Stimulated activated naive B cell treated with anti-CD40 and anti-IgM and Interleukin-4, amounts not matched to agents 10 μg/mL and 1 μg/mL and 100 μg/mL, for 72 hours (primary cell): ENCODE results near the gene LLGL2.

ENCODE experiments used
- ATAC-seq, 2 donors: fragments of 150-1000 bp; cut with Tn5 transposase; replicated peaks; 2 replicates each; pipeline ENCODE4 v1.10.0; 2021; ENCODE audit warnings: moderate library complexity in 1 of 2
- DNase-seq: peaks from one replicate; pipeline ENCODE4 v3.0.0; 2021
- H3K27ac Mint-ChIP-seq: one replicate; pipeline ENCODE4 v1.8.0; 2022; ENCODE audit warnings: mild to moderate bottlenecking, mixed read lengths
- H3K27me3 Mint-ChIP-seq, 2 donors: one replicate each; pipeline ENCODE4 v1.8.0; 2022; ENCODE audit warnings: mixed read lengths in 2 of 2
- H3K36me3 Mint-ChIP-seq, 2 donors: one replicate each; pipeline ENCODE4 v1.8.0; 2022; ENCODE audit warnings: mixed read lengths in 2 of 2, mild to moderate bottlenecking in 1 of 2
- H3K4me1 Mint-ChIP-seq, 2 donors: one replicate each; pipeline ENCODE4 v1.8.0; 2022; ENCODE audit warnings: mixed read lengths in 2 of 2, mild to moderate bottlenecking in 1 of 2
- H3K4me3 Mint-ChIP-seq, 2 donors: one replicate each; pipeline ENCODE4 v1.8.0; 2022; ENCODE audit warnings: mild to moderate bottlenecking in 2 of 2, mixed read lengths in 2 of 2, moderate library complexity in 1 of 2
- H3K9me3 Mint-ChIP-seq, 2 donors: one replicate each; pipeline ENCODE4 v1.8.0; 2022; ENCODE audit warnings: mixed read lengths in 2 of 2, mild to moderate bottlenecking in 1 of 2

LLGL2 gene

GRCh38 chr17:75612906-75613626 is 87.6 kb downstream of the LLGL2 start:
- H3K27me3 Mint-ChIP-seq: no peaks in the 10 kb centered on the region
- H3K36me3 Mint-ChIP-seq: peaks cover 10 to 19% of the 10 kb centered on the region in 2 donors
- DNase-seq (no peak), ATAC-seq (no peak)
- no peak overlapping the region for H3K27ac Mint-ChIP-seq
- H3K4me3 Mint-ChIP-seq: no peak overlapping the region
- H3K4me1 Mint-ChIP-seq: peaks cover 5 to 7% of the 10 kb centered on the region in 2 donors
- no peaks in the 10 kb centered on the region for H3K9me3 Mint-ChIP-seq

GRCh38 chr17:75614006-75614405 is 88.5 kb downstream of the LLGL2 start:
- peaks cover 5 to 7% of the 10 kb centered on the region in 2 donors for H3K4me1 Mint-ChIP-seq
- no peaks in the 10 kb centered on the region for H3K9me3 Mint-ChIP-seq
- no peak for DNase-seq
- ATAC-seq: no peak
- H3K27me3 Mint-ChIP-seq: no peaks in the 10 kb centered on the region
- no peak overlapping the region for H3K4me3 Mint-ChIP-seq
- no peak overlapping the region for H3K27ac Mint-ChIP-seq
- H3K36me3 Mint-ChIP-seq: peaks cover 13 to 22% of the 10 kb centered on the region in 2 donors

- Mint-ChIP-seq H3K36me3 (peaks cover 14 to 27% of the 10 kb centered on the region in 2 donors), H3K4me3 (no peak overlapping the region), H3K9me3 (no peaks in the 10 kb centered on the region), H3K27me3 (no peaks in the 10 kb centered on the region), H3K27ac (no peak overlapping the region), H3K4me1 (peaks cover 5 to 7% of the 10 kb centered on the region in 2 donors)
- ATAC-seq: no peak
- DNase-seq: no peak
These were observed 89.2 kb downstream of the LLGL2 start for GRCh38 chr17:75614556-75615270.

GRCh38 chr17:75615301-75615700 is 89.8 kb downstream of the LLGL2 start:
- H3K4me1 Mint-ChIP-seq: peaks cover 5% of the 10 kb centered on the region in 2 donors
- no peak for ATAC-seq
- no peak for DNase-seq
- H3K27me3 Mint-ChIP-seq: no peaks in the 10 kb centered on the region
- H3K27ac Mint-ChIP-seq: no peak overlapping the region
- H3K4me3 Mint-ChIP-seq: no peak overlapping the region
- no peaks in the 10 kb centered on the region for H3K9me3 Mint-ChIP-seq
- peaks cover 16 to 29% of the 10 kb centered on the region in 2 donors for H3K36me3 Mint-ChIP-seq

GRCh38 chr17:75616521-75617122 is 91.1 kb downstream of the LLGL2 start:
- Mint-ChIP-seq H3K4me1 (no peaks in the 10 kb centered on the region), H3K36me3 (peaks cover 16 to 34% of the 10 kb centered on the region in 2 donors), H3K9me3 (no peaks in the 10 kb centered on the region), H3K27ac (no peak overlapping the region), H3K4me3 (no peak overlapping the region), H3K27me3 (no peaks in the 10 kb centered on the region)
- ATAC-seq (no peak), DNase-seq (no peak)

- H3K27ac Mint-ChIP-seq: no peak overlapping the region
- H3K9me3 Mint-ChIP-seq: no peaks in the 10 kb centered on the region
- no peaks in the 10 kb centered on the region for H3K4me1 Mint-ChIP-seq
- H3K4me3 Mint-ChIP-seq: no peak overlapping the region
- H3K27me3 Mint-ChIP-seq: no peaks in the 10 kb centered on the region
- ATAC-seq (no peak), DNase-seq (no peak)
- H3K36me3 Mint-ChIP-seq: peaks cover 14 to 33% of the 10 kb centered on the region in 2 donors
These were observed 91.7 kb downstream of the LLGL2 start for GRCh38 chr17:75617218-75617617.

GRCh38 chr17:75617675-75618074 is 92.2 kb downstream of the LLGL2 start:
- no peaks in the 10 kb centered on the region for H3K27me3 Mint-ChIP-seq
- no peaks in the 10 kb centered on the region for H3K4me1 Mint-ChIP-seq
- no peak for DNase-seq
- no peak for ATAC-seq
- no peak overlapping the region for H3K27ac Mint-ChIP-seq
- H3K9me3 Mint-ChIP-seq: no peaks in the 10 kb centered on the region
- no peak overlapping the region for H3K4me3 Mint-ChIP-seq
- H3K36me3 Mint-ChIP-seq: peaks cover 15 to 38% of the 10 kb centered on the region in 2 donors

GRCh38 chr17:75619506-75620431 is 94.3 kb downstream of the LLGL2 start:
- H3K4me1 Mint-ChIP-seq: no peaks in the 10 kb centered on the region
- DNase-seq: no peak
- H3K9me3 Mint-ChIP-seq: no peaks in the 10 kb centered on the region
- no peak overlapping the region for H3K4me3 Mint-ChIP-seq
- H3K27me3 Mint-ChIP-seq: no peaks in the 10 kb centered on the region
- H3K27ac Mint-ChIP-seq: peak overlapping the region; percentile 25
- peaks cover 16 to 40% of the 10 kb centered on the region in 2 donors for H3K36me3 Mint-ChIP-seq
- peak; percentile 30 to 33 for ATAC-seq

- no peak for DNase-seq
- peak overlapping the region; percentile 66 for H3K27ac Mint-ChIP-seq
These were observed 96.0 kb downstream of the LLGL2 start for GRCh38 chr17:75621489-75621888.

GRCh38 chr17:75622076-75622475 is 96.6 kb downstream of the LLGL2 start:
- Mint-ChIP-seq H3K27me3 (no peaks in the 10 kb centered on the region), H3K27ac (peak overlapping the region; percentile 66), H3K4me1 (peaks cover 3 to 14% of the 10 kb centered on the region in 2 donors), H3K9me3 (no peaks in the 10 kb centered on the region), H3K36me3 (peaks cover 13 to 42% of the 10 kb centered on the region in 2 donors), H3K4me3 (no peak overlapping the region)
- DNase-seq (no peak), ATAC-seq (no peak)

More at GRCh38 chr17:75621489-75621888, 96.0 kb downstream of the LLGL2 start:
- peaks cover 17 to 46% of the 10 kb centered on the region in 2 donors for H3K36me3 Mint-ChIP-seq
- H3K9me3 Mint-ChIP-seq: no peaks in the 10 kb centered on the region
- H3K4me1 Mint-ChIP-seq: peaks cover 3 to 8% of the 10 kb centered on the region in 2 donors
- H3K4me3 Mint-ChIP-seq: no peak overlapping the region
- no peaks in the 10 kb centered on the region for H3K27me3 Mint-ChIP-seq
- ATAC-seq: no peak

GRCh38 chr17:75622771-75623273 is 97.3 kb downstream of the LLGL2 start:
- no peaks in the 10 kb centered on the region for H3K9me3 Mint-ChIP-seq
- H3K27me3 Mint-ChIP-seq: no peaks in the 10 kb centered on the region
- no peak for ATAC-seq
- H3K4me3 Mint-ChIP-seq: no peak overlapping the region
- peaks cover 3 to 14% of the 10 kb centered on the region in 2 donors for H3K4me1 Mint-ChIP-seq
- peaks cover 11 to 41% of the 10 kb centered on the region in 2 donors for H3K36me3 Mint-ChIP-seq
- peak overlapping the region; percentile 20 for H3K27ac Mint-ChIP-seq
- no peak for DNase-seq

GRCh38 chr17:75623386-75623785 is 97.9 kb downstream of the LLGL2 start:
- DNase-seq (no peak), ATAC-seq (no peak)
- Mint-ChIP-seq H3K27me3 (no peaks in the 10 kb centered on the region), H3K9me3 (no peaks in the 10 kb centered on the region), H3K36me3 (peaks cover 11 to 42% of the 10 kb centered on the region in 2 donors), H3K4me3 (no peak overlapping the region), H3K4me1 (peaks cover 3 to 14% of the 10 kb centered on the region in 2 donors), H3K27ac (no peak overlapping the region)

- Mint-ChIP-seq H3K27me3 (no peaks in the 10 kb centered on the region), H3K4me1 (peaks cover 4 to 14% of the 10 kb centered on the region in 2 donors), H3K27ac (no peak overlapping the region), H3K9me3 (no peaks in the 10 kb centered on the region), H3K4me3 (no peak overlapping the region), H3K36me3 (peaks cover 10 to 45% of the 10 kb centered on the region in 2 donors)
- DNase-seq (no peak), ATAC-seq (no peak)
These were observed 98.5 kb downstream of the LLGL2 start for GRCh38 chr17:75624021-75624420.
